ENCODE results near the gene POLRMT. TPM values are rescaled to one million over a fixed set of nuclear protein-coding genes. Genes with fewer than 3 reads are reported as not detected.

The POLRMT gene
- total and polyA plus RNA-seq, 7 donors: 61.7 to 99.8 (median 78.8) TPM

DNA sequence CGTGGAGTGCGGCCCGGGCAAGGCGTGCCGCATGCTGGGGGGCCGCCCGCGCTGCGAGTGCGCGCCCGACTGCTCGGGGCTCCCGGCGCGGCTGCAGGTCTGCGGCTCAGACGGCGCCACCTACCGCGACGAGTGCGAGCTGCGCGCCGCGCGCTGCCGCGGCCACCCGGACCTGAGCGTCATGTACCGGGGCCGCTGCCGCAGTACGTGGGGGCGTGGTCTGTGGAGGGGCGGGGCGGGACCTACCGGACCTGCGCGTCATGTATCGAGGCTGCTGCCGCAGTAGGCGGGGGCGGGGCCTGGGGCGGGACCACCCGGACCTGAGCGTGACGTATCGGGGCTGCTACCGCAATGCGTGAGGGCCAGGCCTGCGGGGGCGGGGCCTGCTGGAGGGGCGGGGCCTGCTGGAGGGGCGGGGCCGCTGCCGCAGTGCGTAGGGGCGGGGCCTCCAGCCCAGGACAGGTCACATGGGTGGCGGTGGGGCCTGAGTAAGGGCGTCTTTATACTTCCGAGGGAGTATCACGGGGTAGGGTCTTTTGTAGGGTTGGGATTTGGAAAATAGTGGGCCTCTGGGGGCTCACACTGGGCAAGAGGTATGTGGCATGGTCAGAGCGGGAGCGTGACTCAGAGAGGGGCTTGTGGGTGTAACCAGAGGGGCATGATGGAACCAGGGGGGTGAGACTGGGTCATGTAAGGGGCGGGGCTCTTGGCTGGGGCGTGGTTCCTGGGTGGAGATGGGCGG, 47.1 kb upstream of the POLRMT start:
- no peaks in the 10 kb centered on the region for H3K9me3 ChIP-seq
- intact Hi-C loops (cut with DNase I): no loop called here
- peak; percentile 100 for DNase-seq
- peaks cover 0 to 13% (median 11%) of the 10 kb centered on the region in 3 donors for H3K27me3 ChIP-seq (ENCODE audit: insufficient read depth in 3 of 3, low read length in 2 of 3)
- no peaks in the 10 kb centered on the region for H3K36me3 ChIP-seq (ENCODE audit: insufficient read depth in 1 of 2, low read depth in 1 of 2)
- peak overlapping the region; percentile 87 for H3K27ac ChIP-seq
- ATAC-seq: peak; percentile 90 to 94 (median 90)
- peaks cover 18% of the 10 kb centered on the region for H3K4me1 ChIP-seq
- peak overlapping the region; percentile 82 for H3K4me3 ChIP-seq
- WGBS, 3 donors: 0 to 2% (median 1%) methylated on average over 39 to 70 of the region's 70 CpGs
- peak; percentile 44 for TF ChIP-seq CTCF (IDR thresholded peaks at IDR 0.05)

DNA sequence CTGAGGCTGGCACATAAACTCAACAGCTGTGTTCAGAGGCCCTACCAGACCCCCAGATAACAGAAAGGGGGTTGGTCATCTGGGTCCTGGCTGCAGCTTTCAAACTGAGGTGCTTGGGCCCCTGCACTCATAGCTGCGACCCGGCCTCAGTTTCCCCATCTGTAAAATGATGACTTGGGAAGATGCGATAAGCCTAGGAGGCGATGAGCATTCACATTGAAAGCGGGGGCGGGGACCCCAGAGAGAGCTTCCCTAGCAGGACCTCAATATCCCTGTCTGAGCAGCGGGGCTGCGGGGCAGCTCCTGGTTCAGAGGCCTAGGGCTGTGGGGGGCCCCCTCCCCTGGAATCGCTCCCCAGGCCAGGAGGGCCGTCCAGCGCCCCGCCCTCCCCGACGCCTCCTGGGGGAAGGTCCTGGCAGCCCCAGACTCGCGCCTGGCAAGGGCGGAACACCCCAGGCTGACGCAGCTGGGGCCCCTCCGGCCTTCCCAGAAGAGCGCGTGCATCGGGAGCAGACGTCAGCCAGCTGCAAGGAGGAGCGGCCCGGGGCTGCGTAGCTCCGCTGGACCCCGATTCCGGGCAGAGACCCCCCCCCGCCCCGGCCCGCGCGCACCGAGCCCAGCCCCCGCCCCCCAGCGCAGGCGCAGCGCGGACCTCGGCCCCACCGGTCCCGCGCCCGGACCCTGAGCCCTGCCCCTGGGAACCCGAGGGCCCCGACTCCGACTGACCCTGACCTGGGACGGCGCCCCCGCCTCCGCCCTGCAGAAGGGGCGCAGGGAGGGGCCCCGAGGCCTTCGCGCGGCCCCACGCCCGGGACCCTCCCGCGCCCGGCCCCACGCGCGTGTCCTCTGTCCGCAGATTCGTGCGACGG, 46.3 kb upstream of the POLRMT start:
- peak overlapping the region; percentile 85 for H3K27ac ChIP-seq
- 6 to 10% (median 10%) methylated on average over 34 to 69 of the region's 69 CpGs for WGBS, 3 donors
- peaks cover 0 to 18% (median 14%) of the 10 kb centered on the region in 3 donors for H3K27me3 ChIP-seq (ENCODE audit: insufficient read depth in 3 of 3, low read length in 2 of 3)
- no peak for TF ChIP-seq CTCF (IDR thresholded peaks at IDR 0.05)
- H3K36me3 ChIP-seq (ENCODE audit: insufficient read depth in 1 of 2, low read depth in 1 of 2): no peaks in the 10 kb centered on the region
- intact Hi-C loops (cut with DNase I): no loop called here
- no peaks in the 10 kb centered on the region for H3K9me3 ChIP-seq
- DNase-seq (peak; percentile 76 to 85), ATAC-seq (no peak)
- H3K4me1 ChIP-seq: peaks cover 18% of the 10 kb centered on the region
- peak overlapping the region; percentile 82 for H3K4me3 ChIP-seq

DNA sequence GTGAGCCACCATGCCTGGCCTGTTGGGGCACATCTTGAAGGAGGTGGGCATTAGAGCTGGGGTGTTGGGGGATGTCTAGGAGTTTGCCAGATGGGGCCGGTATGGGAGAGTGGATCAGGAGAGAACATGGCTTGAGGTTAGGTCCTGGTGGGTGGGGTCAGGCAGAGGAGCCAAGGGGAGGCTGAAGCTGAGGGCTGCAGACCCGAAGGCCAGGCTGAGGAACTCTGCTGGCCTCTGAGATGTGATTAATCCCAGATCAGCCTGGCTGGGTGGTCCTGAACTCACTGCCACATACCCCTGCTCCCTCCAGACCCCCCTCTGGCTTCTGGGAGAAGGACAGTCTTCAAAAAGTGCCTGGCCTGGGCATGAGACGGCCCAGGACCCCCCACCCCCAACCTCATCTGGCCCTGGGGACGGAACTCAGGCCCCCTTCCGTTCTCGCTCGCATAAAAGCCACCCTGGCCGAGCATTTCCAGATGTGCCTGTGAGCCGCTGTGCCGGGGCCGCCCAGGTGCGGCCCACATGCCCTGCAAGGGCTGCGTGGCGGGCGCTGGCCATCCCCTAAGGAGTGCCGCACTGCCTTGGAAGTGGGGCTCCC, 45.6 kb upstream of the POLRMT start:
- intact Hi-C loops (cut with DNase I): no loop called here
- 89 to 94% (median 93%) methylated on average over 16 of the region's 16 CpGs for WGBS, 3 donors
- Histone ChIP-seq H3K27me3 (ENCODE audit: insufficient read depth in 3 of 3, low read length in 2 of 3) (peaks cover 0 to 19% (median 17%) of the 10 kb centered on the region in 3 donors), H3K36me3 (ENCODE audit: insufficient read depth in 1 of 2, low read depth in 1 of 2) (no peaks in the 10 kb centered on the region), H3K4me1 (peaks cover 18% of the 10 kb centered on the region), H3K27ac (peak overlapping the region; percentile 85), H3K4me3 (peak overlapping the region; percentile 82), H3K9me3 (no peaks in the 10 kb centered on the region)
- TF ChIP-seq CTCF (IDR thresholded peaks at IDR 0.05): no peak
- ATAC-seq (no peak), DNase-seq (no peak)

DNA sequence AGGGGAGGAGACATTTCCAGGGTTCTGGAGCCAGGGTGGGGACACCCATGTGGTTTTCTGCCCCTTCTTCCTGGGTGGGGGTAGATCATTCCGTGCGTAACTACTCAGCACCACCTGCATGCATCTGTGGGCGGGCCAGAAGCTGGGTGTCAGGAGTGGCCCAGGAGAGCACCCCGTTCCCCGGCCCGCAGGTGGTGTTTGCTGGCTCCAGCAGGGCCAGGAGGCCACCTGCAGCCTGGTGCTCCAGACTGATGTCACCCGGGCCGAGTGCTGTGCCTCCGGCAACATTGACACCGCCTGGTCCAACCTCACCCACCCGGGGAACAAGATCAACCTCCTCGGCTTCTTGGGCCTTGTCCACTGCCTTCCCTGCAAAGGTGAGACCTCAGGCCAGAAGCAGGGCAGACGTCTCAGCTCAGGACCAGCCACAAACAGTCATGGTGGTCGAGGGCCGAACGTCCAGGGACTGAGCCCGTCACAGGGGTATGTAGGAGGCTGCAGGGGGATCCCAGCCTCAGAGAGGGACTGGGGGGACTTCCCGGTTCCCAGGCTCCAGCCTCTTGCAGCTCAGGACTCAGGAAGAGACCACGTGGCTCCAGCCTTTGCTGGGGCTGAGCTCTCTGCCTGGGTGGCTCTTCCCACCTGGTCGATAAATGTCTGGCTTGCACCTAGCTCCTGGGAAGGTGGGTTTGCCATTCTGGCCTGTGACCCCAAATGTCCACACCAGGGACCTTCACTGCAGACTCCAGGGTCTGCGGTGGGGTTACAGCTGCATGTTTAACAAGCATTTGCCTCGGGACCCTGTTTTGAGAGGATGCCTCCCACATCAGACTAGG, 44.5 kb upstream of the POLRMT start:
- no peak for TF ChIP-seq CTCF (IDR thresholded peaks at IDR 0.05)
- Histone ChIP-seq H3K4me3 (peak overlapping the region; percentile 60), H3K27ac (peak overlapping the region; percentile 41), H3K36me3 (ENCODE audit: insufficient read depth in 1 of 2, low read depth in 1 of 2) (no peaks in the 10 kb centered on the region), H3K4me1 (peaks cover 18% of the 10 kb centered on the region), H3K9me3 (no peaks in the 10 kb centered on the region), H3K27me3 (ENCODE audit: insufficient read depth in 3 of 3, low read length in 2 of 3) (peaks cover 0 to 19% (median 17%) of the 10 kb centered on the region in 3 donors)
- WGBS, 3 donors: 32 to 56% (median 38%) methylated on average over 19 to 22 of the region's 22 CpGs
- ATAC-seq: no peak
- intact Hi-C loops (cut with DNase I): no loop called here
- DNase-seq: peak; percentile 25 to 56

All from psoas muscle (tissue), 8 donors.